Hematopoietic multipotent progenitor cell treated with erythropoietin and hydrocortisone succinate and interleukin-3 and kit ligand, for 8 days (in vitro differentiated cells): ENCODE results near the gene APOLD1.
"Not testable (repeated sequence)": the region's sequence is repeated elsewhere in the genome, so short reads cannot be mapped to it uniquely, and the experiment has no call there.

Experiments
- DNase-seq: peaks from one replicate; pipeline ENCODE4 v3.0.0-alpha.2; 2015

Gene APOLD1, protein sequence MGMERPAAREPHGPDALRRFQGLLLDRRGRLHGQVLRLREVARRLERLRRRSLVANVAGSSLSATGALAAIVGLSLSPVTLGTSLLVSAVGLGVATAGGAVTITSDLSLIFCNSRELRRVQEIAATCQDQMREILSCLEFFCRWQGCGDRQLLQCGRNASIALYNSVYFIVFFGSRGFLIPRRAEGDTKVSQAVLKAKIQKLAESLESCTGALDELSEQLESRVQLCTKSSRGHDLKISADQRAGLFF

DNA sequence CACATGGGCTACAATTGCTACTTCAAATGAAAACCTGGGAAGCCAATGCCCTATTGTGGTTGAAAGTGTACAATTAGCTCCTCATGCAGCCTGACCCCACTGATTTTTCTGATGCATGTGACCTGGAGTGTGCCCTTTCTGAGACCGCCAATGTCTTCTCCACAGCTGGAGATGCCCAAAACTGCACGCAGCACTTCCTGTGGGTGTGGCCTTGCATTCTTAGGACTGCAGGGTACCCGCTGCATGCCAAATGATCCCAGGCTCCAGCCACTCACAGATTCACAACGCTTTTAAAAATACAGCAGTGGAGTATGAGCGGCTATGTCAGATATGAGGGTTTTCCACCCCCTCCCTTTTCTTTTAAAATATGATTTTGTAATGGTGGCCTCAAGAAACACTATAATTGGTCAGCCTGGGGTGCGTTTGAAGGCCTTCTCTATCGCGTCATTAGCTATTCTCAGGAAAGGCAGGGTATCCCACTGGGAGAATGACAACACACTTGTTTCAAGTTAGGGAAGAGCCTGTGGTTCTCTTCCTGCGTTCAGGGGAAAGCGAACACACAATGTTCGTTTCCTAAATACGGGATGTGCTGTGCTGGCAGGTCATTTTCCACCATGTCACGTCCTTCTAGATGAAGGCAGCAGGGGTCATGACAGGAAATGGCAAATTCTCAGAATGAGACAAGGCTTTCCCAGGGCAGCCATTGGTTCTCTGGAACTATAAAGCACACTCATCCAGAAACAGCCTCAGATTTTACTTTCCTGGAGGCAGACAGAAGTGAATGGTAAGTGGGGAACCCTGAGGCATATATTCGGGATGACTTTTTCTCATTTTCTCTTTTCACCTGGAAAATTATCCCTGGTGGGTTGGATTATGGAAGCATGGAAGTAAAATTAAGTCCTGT lies at the start of gene APOLD1:
Gene APOLD1, plus strand, starts transcription at position 749 of the 904 bp plus-strand sequence. Its CDS starts 33 bp downstream, at position 782.
- no peak for DNase-seq

DNA sequence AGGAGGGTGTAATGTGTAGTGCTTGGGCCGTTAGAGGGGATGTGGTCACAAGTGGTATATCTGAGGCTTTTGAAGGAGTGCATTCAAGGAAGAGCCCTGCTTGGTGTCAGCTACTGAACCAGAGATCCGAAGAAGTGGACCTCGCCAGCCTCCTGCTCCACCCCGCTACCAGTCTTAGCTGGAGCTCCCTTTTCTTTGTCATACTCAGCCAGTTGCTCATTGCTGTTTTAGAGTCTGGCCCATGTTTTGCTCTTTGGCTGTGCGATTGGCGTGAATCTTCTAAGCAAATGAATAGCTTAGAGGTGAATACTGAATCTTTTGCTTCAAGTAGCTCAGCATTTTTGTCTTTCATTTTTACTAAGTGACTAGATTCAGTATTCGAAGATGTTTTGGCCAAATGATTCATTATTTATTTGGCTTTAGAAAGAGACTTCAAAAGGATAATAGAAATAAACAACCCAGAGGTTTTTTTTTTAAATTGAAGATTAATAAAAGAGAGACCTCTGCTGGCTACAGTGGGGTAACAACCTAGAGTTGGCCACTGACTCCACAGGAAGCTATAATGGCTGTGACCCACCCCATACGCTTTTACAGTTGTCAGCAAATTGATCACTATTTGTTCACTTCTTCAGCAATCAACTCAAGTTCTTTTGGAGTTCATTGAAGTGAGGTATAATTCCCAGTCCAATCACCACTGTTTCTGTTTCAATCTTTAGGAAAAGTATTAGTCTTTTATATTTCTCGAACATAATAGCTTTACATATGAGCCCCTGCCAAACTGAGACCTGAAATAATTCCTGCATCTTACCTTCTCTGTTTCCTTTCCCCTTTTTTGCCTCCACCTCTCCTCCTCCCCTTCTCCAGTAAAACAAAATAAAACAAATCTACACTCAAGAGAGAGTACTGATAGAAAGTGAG lies 48.4 kb upstream of the APOLD1 start:
- peak; percentile 75 for DNase-seq

DNA sequence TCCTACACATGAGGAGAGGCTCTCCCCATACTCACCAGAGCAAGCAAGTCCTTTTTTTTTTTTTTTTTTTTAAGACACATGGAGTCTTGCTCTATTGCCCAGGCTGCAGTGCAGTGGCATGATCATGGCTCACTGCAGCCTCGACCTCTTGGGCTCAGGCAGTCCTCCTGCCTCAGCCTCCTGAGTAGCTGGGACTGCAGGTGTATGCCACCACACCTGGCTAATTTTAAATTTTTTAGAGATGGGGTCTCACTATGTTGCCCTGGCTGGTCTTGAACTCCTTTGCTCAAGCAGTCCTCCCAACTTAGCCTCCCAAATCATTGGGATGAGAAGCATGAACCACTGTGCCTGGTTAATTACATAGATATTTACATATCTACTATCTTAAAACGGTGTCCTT lies 47.3 kb upstream of the APOLD1 start:
- not testable (repeated sequence) for DNase-seq

DNA sequence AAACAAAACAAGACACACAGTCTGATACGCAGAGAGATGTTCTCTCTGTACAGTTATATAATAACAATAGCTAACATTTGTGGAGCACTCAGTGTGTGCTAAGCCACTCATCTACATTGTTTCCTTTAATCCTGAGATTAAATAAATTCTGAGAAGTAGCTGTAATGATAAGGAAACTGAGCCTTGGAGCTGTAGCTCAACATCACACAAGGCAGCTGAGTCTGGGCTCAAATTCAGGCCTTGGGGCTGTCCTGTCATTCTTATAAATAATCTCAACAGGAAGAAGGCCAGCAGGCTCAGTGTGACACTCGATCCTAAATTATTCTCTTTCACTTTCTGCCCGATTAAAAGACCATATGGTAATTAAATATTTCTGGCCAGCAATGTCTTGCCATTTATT lies 43.8 kb upstream of the APOLD1 start:
- DNase-seq, result peak; percentile 85

DNA sequence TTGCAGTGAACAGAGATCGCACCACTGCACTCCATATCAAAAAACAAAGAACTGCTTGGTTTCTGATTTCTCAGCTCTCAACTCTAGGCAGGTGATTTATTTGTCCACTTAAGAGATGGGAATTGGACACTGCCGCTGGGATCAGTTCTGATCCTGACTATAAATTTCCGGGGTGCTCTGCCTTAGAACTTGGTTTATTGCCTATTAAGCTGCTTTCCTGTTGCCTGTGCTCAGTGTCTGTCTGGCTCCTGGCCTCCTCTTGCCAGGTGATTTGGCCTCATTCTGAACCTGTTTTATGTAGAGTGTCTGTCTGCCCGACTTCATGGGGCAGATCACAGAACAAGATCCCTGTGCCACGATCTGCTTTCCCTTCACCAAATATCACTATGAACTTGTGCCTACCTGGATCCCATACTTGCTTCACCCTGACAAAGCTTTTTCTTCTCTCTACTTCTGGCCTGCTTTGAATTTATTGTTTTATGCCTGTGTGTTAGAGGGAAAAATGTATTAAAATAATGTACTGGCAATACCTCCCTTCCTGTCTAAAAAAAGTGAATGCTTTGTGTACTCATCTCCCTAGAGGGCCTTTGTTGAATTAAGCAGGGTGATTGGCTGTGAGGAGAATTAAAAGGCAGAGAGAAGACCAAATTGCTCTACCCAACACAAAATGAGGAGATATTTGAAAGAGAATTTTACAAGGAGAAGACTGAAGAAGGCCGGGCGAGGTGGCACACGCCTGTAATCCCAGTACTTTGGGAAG lies 40.7 kb upstream of the APOLD1 start:
- no peak for DNase-seq

DNA sequence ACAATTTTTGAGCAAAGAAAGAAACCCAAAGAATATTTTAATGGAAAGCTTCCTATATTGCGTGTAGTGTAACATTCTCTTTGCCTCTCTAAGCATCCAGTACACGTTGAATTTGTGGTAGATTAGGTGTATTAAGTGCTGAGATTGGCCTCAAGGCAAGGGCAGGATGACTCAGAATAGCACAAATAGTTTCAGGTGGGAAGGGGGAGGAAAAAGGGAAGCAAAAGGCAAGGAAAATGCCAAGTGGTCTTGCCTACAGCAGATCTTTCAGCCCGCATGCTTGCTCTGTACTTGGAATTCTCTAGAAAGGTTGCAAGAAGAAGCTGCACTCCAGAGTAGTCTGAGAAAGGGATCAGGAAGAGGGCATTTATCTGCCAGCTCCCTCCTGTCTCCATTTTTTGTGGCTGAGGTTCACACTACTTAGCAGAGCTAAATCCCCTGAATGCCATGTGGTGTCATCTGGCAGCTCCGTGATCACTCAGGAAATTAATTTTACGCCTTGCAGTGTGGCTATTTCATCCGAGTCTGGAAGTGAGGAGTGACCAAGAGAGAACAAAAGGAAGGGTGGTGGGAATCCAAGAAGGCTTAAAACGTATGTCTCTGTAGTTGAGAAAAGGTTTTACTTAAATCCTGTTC lies 39.8 kb upstream of the APOLD1 start:
- DNase-seq, result no peak

DNA sequence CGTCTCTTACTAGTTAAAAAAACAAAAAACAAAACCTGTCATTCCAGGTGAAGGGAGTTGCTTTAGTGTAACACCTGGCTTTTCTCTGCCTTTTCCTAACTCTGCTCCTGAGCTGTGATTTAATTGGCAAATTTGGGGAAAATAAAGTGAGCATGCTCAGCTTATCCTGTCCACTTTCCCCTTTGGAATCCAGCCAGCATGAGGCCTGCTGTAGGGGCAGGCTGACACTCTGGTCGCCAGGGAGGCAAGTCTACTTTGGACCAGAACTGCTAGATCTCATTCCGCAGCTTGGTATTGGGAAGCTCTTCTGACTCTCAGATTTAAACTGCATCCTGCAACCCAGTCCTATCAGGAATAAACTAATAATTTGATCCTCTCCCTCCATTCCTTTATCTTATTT lies 38.2 kb upstream of the APOLD1 start:
- no peak for DNase-seq

DNA sequence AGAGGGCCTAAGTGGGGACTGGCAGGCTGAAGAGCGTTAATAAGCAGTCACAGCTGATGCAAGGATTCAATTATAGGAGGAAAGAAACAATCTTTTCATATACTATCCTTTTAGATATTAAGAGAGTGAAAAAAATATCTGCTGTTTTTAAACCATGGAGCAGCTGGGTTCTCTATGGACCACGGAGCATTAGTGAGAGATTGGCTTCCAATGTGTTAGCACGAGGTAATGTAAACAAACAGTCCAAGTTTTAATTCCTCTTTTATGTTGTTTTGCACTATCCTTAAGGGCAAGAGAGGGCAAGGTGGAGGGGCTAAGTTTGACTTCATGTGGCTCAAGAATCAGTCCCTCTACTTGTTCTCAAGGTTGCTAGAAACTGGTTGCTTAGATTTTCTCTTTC lies 37.4 kb upstream of the APOLD1 start:
- no peak for DNase-seq

DNA sequence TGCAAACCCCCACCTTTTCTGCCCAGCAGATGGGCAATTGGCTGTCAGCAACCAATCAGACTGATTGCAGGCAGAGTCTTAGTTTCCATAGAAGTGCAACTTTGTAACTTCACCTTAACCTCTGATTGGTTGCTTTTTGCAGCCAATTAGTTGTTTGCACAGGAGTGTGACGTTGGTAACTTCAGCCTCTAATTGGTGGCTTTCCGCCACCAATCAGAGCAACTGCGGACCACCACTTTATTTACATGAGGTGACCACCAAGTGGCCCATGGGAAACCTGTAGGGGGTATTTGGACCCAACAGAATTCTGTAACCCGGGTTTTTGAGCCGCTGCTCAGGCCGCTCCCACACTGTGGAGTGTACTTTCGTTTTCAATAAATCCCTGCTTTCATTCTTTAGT lies 36.0 kb upstream of the APOLD1 start:
- DNase-seq, result no peak

DNA sequence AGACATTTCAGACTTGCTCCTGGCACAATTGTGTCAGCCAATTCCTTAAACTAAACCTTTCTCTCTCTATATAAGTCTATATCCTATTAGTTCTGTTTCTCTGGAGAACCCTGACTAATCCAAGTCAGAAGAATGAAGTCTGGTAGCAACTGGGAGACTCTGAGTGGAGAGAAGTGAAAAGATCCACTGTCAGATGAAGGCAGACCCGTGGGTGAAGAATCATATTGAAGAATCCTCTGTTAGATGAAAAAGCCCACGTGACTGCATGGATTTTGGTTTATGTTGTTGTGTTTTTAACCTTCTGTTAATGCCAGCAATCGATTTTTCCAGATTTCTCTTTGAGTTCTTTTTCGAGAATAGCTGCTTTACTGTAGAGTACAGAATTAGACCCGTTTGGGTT lies 29.5 kb upstream of the APOLD1 start:
- DNase-seq, result no peak

DNA sequence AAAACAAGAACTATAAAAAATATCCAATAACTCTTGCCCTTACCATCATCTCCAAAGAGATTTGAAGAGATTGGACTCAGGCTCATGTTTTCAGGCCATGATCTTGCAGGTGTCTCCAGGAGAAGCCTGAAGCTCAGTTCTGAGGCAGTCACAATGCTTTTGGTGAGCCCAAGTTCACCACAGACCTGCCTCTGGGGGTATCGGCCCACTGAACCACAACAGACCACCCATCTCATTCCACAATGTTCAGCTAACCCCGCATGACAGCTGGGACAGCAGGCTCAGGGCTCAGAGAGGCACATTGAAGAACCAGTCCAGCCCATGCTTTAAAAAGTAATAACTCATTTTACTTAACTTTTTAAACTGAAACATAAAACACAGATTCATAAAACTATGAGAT lies 28.3 kb upstream of the APOLD1 start:
- DNase-seq, result peak; percentile 17

DNA sequence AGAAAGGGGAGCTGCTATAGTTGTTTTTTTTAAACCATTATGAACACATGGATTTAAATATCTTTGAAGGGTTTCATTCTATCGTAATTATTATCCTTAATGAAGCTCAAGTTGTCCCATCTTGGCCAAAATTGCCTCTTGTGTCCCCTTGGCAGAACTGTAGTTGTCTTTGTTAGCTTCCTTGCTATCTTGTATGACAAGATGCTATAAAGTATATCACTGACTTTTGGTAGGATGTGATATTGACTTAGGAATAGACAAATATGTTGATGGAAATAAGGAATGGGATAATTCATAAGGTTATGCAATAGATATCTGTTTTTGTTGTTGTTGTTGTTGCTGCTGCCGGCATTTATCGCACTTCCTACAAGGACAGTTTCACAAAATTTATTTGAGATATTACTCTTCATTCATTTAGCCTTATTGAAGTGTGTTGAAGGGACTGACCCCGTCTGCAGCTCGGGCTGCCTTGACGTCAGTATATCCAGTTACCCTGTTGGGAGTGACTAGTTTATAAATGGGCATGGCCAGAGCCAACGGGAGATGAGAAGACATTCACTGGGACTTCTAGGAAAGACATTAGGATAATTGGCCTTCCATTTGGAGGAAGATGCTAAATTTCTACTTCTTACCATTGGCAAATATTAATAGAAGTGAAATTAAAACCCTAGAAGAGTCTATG lies 26.1 kb upstream of the APOLD1 start:
- no peak for DNase-seq

DNA sequence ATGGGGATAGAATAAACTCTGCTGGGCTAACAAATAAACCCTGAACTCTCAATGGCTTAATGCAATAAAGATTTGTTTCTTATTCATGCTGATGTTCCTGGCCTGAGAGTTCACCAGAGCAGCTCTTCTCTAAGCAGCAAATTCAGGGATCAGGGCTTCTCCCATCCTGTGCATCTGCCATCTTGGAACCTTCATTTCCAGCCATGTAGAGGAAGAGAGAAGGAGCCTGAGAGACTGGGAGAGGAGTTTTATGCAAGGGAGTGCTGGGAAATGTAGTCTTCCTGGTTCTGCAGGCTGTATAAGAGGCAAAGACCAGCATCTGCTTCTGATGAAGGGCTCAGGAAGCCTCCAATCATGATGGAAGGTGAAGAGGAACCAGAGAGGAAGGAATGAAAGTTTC lies 20.6 kb upstream of the APOLD1 start:
- DNase-seq, result no peak

DNA sequence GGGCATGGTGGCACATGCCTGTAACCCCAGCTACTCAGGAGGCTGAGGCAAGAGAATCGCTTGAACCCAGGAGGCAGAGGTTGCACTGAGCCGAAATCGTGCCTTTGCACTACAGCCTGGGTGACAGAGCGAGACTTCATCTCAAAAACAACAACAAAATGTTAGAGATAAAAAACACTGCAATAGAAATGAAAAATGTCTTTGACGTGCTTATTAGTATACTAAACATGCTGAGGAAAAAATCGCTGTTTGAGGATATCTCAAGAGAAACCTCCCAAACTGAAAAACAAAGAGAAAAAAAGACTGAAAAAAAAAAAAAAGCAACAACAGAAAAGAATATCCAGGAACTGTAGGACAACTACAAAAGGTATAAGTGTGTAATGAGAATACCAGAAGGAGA lies 15.2 kb upstream of the APOLD1 start:
- no peak for DNase-seq

DNA sequence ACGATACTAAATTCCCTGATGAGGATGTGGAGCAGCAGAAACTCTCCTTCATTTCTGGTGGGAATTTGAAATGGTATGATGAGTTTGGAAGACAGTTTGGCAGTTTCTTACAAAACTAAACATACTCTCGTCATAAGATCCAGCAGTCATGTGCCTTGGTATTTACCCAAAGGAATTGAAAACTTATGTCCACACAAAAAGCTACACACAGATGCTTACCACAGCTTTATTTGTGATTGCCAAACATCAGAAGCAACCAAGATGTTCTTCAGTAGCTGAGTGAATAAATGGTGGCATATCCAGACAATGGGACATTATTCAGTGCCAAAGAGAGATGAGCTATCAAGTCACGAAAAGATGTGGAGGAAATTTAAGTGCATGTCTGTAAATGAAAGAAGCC lies 10.7 kb upstream of the APOLD1 start:
- no peak for DNase-seq

DNA sequence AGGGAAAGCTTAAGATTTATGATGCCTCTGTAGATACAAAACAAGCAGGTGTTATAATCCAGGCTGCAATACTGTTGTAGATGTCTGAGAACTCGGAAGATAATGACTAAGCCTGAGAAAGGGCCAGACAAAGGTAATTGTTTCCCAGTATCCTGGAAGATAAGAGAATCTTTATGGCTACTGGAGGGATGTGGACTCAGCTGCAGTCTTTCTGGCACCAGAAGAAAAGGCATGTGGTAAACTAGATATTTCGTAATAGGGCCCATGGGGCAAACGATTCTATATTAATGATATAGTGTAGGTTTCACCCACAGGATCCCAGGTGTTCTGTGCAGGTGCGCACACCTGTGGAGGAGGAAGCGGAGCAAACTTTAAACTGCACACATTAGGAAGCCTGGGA lies 9.2 kb upstream of the APOLD1 start:
- no peak for DNase-seq

DNA sequence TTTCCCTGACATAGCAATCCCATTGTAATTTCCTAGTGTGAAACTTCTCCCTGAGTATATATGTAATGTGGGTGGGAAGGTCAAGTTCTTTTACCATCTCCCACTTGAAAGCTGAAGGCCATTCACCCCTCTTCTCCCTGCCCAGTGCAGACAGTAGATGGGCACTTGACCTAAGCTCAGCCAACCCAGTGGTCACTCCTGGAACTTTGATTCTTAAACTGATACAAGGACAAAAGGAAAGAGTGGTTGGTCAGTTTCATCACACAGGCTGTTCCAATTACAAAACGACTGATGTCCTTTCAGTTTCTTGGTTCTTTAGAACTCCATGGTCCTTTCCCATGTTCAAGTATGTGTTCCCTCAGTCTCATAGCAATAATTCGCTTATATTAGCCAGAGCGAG lies 8.4 kb upstream of the APOLD1 start:
- no peak for DNase-seq

DNA sequence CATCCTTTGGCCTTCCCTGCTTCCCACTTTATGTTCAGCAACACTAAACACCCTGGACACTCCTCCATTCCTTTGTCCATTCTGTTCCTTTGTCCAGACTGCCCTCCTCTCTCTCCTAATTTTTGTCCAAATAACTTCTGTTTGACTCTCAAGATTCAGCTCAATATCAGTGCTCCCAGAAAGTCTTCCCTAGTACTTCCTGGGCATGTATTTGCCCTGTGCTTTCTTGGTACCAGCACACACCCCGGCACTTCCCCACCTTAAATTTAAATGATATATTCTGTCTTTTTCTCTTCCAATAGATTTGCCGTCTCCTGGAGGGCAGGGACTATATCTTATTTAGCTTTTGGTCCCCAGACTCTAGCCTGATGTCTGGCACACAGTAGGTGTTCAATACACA lies 6.5 kb upstream of the APOLD1 start:
- no peak for DNase-seq

DNA sequence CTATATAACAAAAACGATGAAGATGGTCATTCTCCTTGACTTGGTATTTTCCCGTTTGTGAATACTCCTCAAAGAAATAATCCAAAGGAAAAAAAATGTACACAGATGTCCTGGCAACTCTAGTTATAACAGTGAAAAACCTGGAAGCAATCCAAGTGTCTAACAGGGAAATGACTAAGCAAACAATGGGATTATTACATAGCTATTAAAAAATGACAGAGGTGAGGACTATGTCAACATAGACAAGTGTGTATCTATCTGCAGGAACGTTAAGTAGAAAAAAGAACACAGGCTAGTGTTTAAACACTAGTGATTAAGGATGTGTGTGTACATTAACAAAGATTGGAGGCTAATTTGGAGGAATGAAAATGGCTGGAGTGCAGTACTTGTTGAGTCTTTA lies 5.9 kb upstream of the APOLD1 start:
- DNase-seq, result peak; percentile 61

DNA sequence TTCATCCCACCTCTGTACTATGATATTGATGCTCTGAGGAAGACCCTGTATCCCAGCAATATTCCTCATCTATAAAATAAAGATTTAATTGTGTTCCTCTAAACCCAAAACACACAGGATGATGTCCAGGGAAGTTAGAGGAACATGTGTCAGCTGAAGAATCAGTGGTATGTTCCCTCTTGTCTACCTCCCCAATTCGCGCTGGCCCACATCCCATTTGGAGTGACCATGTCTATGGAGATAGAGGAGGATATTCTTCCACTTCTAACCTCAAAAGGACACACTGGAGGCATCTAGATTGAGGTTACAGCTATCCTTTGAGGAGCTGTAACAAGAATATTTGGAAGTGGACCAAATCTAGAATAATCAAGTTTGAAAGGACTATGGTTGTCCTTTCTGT lies 1.3 kb upstream of the APOLD1 start:
- no peak for DNase-seq

DNA sequence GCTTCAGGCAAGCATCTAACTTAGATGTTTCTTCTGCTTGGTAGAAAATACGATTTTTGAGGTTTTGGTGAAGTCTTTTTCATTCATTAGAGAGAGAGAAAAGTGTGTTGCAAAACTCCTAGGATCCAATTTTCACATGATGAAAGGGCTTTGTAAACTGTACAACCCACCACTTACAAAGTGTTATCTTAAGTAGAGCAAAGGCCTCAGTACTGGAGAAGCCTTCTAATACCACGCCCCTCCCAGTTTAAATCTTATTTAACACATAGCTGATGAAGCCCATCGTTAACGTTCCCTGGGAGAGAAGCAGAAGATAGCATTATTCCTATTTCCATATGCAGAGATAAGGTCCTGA lies 869 bp downstream of the APOLD1 start:
- DNase-seq, result no peak
